Measurements from ENCODE around the gene MARK3. TPM values are rescaled to one million over a fixed set of nuclear protein-coding genes. Genes with fewer than 3 reads are reported as not detected.

MARK3 gene
- total and polyA plus RNA-seq, 2 of the 4 experiments (the other 2 are of a cell fraction), result 78.5 to 80.5 TPM

DNA sequence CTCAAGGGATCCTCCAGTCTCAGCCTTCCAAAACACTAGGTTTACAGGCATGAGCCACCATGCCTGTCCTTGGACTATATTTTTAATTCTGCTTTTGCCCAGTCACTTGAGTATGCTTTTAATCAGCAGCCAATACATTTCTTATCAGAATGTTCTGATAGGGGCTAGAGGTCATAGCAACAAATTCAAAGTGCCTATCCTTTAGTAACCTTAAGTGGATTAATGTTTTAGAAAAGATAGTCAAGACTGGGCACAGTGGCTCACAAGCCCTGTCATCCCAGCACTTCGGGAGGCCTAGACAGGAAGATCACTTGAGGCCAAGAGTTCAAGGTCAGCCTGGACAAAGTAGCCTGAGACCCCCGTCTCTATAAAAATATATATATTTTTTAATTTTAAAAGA is 100.3 kb downstream of the MARK3 start:
- H3K18ac ChIP-seq (ENCODE audit: low read depth, low read length), result no peak overlapping the region
- no peak overlapping the region for H3K9ac ChIP-seq (ENCODE audit: low read depth, low read length)
- BruUV-seq (replicated peaks), result no TSS peak
- in situ Hi-C loops (cut with MboI; ENCODE audit: low sequenced_read_pairs), result no loop called here
- dilution Hi-C loops (cut with HindIII; ENCODE audit: low sequenced_read_pairs, unreplicated experiment), result no loop called here
- H3K4me2 ChIP-seq (ENCODE audit: low read depth, low read length), result no peak overlapping the region
- POLR2A ChIA-PET (ENCODE audit: unreplicated experiment), result no interaction called here
- no peak overlapping the region for H2AK5ac ChIP-seq (ENCODE audit: low read depth, low read length)
- DNase-seq, result no peak
- H2BK20ac ChIP-seq (ENCODE audit: low read depth, low read length), result no peak overlapping the region
- H3K36me3 ChIP-seq (ENCODE audit: control insufficient read depth, insufficient read depth, low read length), result peaks cover 28% of the 10 kb centered on the region
- WGBS, 2 experiments (ENCODE audit: extremely low coverage in 2 of 2, insufficient read length in 1 of 2), result no CpG with 5 or more reads among the region's 2 CpGs
- no peak overlapping the region for H2BK5ac ChIP-seq (ENCODE audit: low read depth, low read length, poor library complexity, severe bottlenecking)
- no peak overlapping the region for H3K27ac ChIP-seq (ENCODE audit: insufficient read depth, low read length)
- no peak overlapping the region for H2BK120ac ChIP-seq (ENCODE audit: low read depth, low read length)
- H2AFZ ChIP-seq (replicated peaks; ENCODE audit: low read length, poor library complexity), result no peak overlapping the region
- H3K56ac ChIP-seq (ENCODE audit: extremely low read depth, insufficient read depth, low read length), result no peak overlapping the region
- H3K9me3 ChIP-seq (ENCODE audit: control insufficient read depth, insufficient read depth, low read length), result no peaks in the 10 kb centered on the region
- no peak overlapping the region for H2BK15ac ChIP-seq (ENCODE audit: low read depth, low read length)
- TF ChIP-seq, protein P1, sequence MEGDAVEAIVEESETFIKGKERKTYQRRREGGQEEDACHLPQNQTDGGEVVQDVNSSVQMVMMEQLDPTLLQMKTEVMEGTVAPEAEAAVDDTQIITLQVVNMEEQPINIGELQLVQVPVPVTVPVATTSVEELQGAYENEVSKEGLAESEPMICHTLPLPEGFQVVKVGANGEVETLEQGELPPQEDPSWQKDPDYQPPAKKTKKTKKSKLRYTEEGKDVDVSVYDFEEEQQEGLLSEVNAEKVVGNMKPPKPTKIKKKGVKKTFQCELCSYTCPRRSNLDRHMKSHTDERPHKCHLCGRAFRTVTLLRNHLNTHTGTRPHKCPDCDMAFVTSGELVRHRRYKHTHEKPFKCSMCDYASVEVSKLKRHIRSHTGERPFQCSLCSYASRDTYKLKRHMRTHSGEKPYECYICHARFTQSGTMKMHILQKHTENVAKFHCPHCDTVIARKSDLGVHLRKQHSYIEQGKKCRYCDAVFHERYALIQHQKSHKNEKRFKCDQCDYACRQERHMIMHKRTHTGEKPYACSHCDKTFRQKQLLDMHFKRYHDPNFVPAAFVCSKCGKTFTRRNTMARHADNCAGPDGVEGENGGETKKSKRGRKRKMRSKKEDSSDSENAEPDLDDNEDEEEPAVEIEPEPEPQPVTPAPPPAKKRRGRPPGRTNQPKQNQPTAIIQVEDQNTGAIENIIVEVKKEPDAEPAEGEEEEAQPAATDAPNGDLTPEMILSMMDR (conservative IDR thresholded peaks at IDR 0.05; ENCODE audit: low read depth, low read length), result no peak
- no peak for TF ChIP-seq USF2 (IDR thresholded peaks at IDR 0.05; ENCODE audit: low read depth, low read length)
- TF ChIP-seq BHLHE40 (IDR thresholded peaks at IDR 0.05; ENCODE audit: low read depth, low read length), result no peak
- no peak overlapping the region for H4K8ac ChIP-seq (ENCODE audit: low read depth in 2 of 2, low read length in 2 of 2)
- H3K9me1 ChIP-seq (ENCODE audit: insufficient read depth, low read length), result peaks cover 8% of the 10 kb centered on the region; the same call in 1 of the 2 replicates
- intact Hi-C loops (cut with micrococcal nuclease), result no loop called here
- no peak overlapping the region for H3K4me3 ChIP-seq (ENCODE audit: insufficient read depth, low read depth, low read length)
- H4K5ac ChIP-seq (ENCODE audit: low read depth, low read length), result no peak overlapping the region
- no peak overlapping the region for H3K23ac ChIP-seq (ENCODE audit: low read depth, low read length)
- CTCF ChIA-PET, result interaction anchor here (1.3 kb wide), 1 partner anchor 15 kb away, joined by 4 read pairs; no protein-coding TSS in a partner anchor
- no peak overlapping the region for H4K91ac ChIP-seq (ENCODE audit: insufficient read depth, low read depth, low read length)
- peaks cover 13% of the 10 kb centered on the region for H3K4me1 ChIP-seq (ENCODE audit: control insufficient read depth, insufficient read depth, low read length)
- no peak overlapping the region for H2AK9ac ChIP-seq (replicated peaks; ENCODE audit: low read depth, low read length, poor library complexity)
- H4K20me1 ChIP-seq (ENCODE audit: insufficient read depth, low read length), result peaks cover 29% of the 10 kb centered on the region; the same call in 1 of the 2 replicates
- no peaks in the 10 kb centered on the region for H3K27me3 ChIP-seq (ENCODE audit: control insufficient read depth, insufficient read depth, low read length)
- ATAC-seq (ENCODE audit: low read depth), result no peak
- H3K14ac ChIP-seq (replicated peaks; ENCODE audit: low read depth, low read length), result no peak overlapping the region
- H3K4ac ChIP-seq (ENCODE audit: low read depth, low read length), result no peak overlapping the region
- peaks cover 22 to 63% of the 10 kb centered on the region in 2 experiments for H3K79me1 ChIP-seq (ENCODE audit: low read depth in 1 of 2, low read length in 2 of 2)

All from IMR-90 (cell line).